ENCODE measurements around the gene KLHL22.
"Not testable (repeated sequence)": the region's sequence is repeated elsewhere in the genome, so short reads cannot be mapped to it uniquely, and the experiment has no call there.

Gene KLHL22

DNA sequence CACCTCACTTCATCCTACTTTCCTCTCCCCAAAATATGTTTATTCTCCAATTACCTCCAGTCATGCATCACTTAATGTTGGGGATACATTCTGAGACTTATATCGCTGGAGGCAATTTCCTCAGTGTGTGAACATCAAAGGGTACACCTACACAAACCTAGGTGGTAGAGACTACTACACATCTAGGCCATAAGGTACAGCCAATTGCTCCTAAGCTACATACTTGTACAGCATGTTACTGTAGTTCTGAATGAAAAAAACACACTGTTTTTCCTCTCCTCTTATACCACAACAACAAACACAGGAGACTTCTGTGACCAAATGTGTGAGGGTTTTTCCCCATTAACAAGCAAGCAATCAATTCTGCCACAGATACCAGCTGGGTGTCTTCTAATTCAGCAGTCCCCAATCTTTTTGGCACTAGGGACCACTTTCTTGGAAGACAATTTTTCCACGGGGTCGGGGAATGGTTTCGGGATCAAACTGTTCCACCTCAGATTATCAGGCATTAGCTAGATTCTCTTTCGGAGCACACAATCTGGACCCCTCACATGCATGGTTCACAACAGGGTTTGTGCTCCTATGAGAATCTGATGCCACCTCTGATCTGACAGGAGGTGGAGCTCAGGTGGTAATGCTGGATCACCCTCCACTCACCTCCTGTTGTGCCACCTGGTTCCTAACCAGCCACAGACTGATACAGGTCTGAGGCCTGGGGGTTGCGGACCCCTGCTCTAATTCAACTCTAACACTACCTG is 5.2 kb downstream of the KLHL22 start:
- H4K20me1 ChIP-seq = peaks cover 74% of the 10 kb centered on the region
- H3K9me3 ChIP-seq = no peaks in the 10 kb centered on the region
- H3K4me1 ChIP-seq = peaks cover 19% of the 10 kb centered on the region
- H3K27ac ChIP-seq = no peak overlapping the region
- no peak overlapping the region for H3K9ac ChIP-seq
- peaks cover 18% of the 10 kb centered on the region for H3K36me3 ChIP-seq
- H3K4me3 ChIP-seq = no peak overlapping the region
- TF ChIP-seq Cebpa-rat (IDR thresholded peaks at IDR 0.05) = no peak
- no peaks in the 10 kb centered on the region for H3K27me3 ChIP-seq
- no peak overlapping the region for H3K4me2 ChIP-seq

DNA sequence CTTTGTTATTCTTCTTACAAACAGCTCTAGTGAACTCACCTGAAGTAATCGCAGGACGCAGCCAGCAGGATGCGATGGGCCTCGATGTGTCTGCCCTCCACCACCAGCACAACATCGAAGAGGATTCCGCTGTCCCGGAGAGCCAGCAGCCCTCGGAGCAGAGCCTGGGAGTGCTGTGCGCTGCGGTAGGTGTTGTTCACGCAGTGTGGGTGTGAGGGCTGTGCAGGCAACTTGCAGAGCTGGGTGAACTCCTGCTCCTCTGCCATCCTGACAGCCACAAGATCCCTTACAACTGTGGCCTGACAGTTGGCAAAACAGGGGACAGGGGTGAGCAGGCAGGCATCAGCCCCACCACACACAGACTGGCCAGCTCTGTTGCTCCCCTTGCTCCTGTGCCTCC is 6.6 kb downstream of the KLHL22 start:
- Histone ChIP-seq H3K27me3 (no peaks in the 10 kb centered on the region), H3K4me3 (no peak overlapping the region), H3K36me3 (peaks cover 27% of the 10 kb centered on the region), H3K9ac (no peak overlapping the region), H4K20me1 (peaks cover 62% of the 10 kb centered on the region), H3K9me3 (no peaks in the 10 kb centered on the region), H3K27ac (no peak overlapping the region), H3K4me2 (no peak overlapping the region), H3K4me1 (peaks cover 7% of the 10 kb centered on the region)
- TF ChIP-seq Cebpa-rat (IDR thresholded peaks at IDR 0.05) = no peak

DNA sequence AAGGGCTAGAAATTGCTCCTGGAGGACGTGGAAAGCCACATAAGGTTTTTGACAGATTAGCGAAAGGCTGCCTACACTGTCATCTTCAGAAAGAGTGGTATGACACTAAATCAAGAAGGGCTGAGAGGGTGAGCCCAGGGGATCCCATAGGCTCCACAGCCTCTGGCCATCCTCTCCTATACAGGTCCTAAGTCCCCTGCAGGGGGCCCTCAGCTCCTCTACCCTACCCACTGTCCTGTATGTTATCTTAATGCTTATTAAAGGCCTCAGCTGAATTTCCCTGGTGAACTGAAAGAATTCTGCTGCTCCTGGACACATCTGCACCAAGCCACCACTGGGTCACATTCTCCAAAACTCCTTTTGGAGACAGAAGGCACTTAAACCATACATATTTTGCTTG is 7.9 kb downstream of the KLHL22 start:
- H3K4me3 ChIP-seq = no peak overlapping the region
- H4K20me1 ChIP-seq = peaks cover 50% of the 10 kb centered on the region
- no peaks in the 10 kb centered on the region for H3K4me1 ChIP-seq
- TF ChIP-seq Cebpa-rat (IDR thresholded peaks at IDR 0.05) = no peak
- H3K9ac ChIP-seq = no peak overlapping the region
- H3K27ac ChIP-seq = no peak overlapping the region
- H3K27me3 ChIP-seq = no peaks in the 10 kb centered on the region
- peaks cover 39% of the 10 kb centered on the region for H3K36me3 ChIP-seq
- no peaks in the 10 kb centered on the region for H3K9me3 ChIP-seq
- no peak overlapping the region for H3K4me2 ChIP-seq

DNA sequence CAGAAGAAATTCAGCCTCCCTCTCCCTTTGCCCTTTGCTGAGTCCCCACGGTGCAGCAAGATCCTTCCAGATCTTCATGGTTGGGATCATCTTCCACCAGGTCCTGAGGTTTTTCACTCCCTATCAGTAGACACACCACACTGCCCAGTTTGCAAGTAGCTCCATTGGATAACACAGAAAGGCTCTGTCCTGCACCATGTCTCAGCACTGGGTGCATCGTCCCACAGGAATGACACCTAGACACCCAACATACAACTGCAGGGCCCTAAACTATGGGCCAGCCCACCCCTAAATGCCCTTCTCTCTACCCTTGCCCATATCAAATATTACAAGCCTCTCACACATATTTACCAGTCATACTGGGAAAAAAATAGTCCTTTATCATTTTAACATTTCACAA is 9.4 kb downstream of the KLHL22 start:
- H3K36me3 ChIP-seq = peaks cover 51% of the 10 kb centered on the region
- H3K4me3 ChIP-seq = no peak overlapping the region
- H3K9ac ChIP-seq = no peak overlapping the region
- no peak for TF ChIP-seq Cebpa-rat (IDR thresholded peaks at IDR 0.05)
- H4K20me1 ChIP-seq = peaks cover 38% of the 10 kb centered on the region
- H3K27ac ChIP-seq = no peak overlapping the region
- no peaks in the 10 kb centered on the region for H3K9me3 ChIP-seq
- no peak overlapping the region for H3K4me2 ChIP-seq
- H3K27me3 ChIP-seq = no peaks in the 10 kb centered on the region
- H3K4me1 ChIP-seq = no peaks in the 10 kb centered on the region

DNA sequence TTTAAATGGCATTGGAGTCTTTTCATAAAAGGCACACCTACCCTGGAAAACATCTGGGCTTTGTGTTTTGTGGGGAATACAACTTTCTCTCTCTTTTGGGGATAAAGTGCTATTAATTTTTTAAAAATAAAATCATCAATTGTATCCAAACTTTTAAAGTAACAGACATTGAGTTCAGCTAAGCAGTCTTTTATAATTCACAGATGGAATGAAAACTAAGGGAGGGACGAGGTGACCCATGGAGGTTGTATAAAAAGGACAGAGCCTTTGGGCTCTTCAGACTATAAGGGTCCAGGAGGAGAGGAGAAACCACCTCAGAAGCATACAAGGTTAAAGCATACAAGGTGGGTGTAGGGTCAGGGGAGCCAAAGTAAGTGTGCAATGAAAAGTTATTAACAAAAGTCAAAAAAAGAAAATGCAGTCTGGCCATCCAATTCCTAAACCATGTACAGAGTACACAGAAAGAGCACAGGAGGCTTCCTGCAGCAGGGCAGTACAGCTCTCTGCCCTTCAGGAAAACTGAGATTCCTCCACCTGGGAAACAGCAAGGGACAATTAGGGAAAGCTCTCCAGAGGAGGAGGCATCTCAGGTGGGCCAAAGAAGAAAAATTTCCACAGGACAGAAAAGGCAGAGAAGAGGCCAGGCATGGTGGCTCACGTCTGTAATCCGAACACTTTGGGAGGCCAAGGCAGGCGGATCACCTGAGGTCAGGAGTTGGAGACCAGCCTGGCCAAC is 10.5 kb downstream of the KLHL22 start:
- H3K9ac ChIP-seq = no peak overlapping the region
- H3K27me3 ChIP-seq = no peaks in the 10 kb centered on the region
- H3K4me2 ChIP-seq = no peak overlapping the region
- no peak for TF ChIP-seq Cebpa-rat (IDR thresholded peaks at IDR 0.05)
- H4K20me1 ChIP-seq = peaks cover 27% of the 10 kb centered on the region
- H3K27ac ChIP-seq = no peak overlapping the region
- H3K9me3 ChIP-seq = no peaks in the 10 kb centered on the region; the same call in 1 of the 2 replicates
- peaks cover 51% of the 10 kb centered on the region for H3K36me3 ChIP-seq
- no peaks in the 10 kb centered on the region for H3K4me1 ChIP-seq
- H3K4me3 ChIP-seq = no peak overlapping the region

DNA sequence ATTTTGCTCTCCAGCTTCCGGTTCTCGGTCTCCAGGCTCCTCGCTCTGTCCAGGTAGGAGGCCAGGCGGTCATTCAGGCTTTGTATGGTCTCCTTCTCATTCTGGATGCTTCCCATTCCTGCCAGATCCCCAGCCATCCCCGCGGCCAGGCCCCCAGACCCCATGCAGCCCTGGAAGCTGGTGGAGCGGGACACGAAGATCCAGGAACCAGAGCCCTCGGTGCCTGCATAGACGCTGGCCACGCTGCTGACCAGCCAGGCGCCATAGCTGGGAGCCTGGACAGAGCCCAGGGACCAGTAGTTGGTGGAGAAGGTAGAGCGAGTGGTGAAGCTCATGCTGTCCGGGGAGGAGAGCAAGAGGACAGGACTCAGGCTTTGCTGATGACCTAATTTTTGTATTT is 11.8 kb downstream of the KLHL22 start:
- H3K4me2 ChIP-seq = no peak overlapping the region
- H3K4me1 ChIP-seq = no peaks in the 10 kb centered on the region
- H3K27me3 ChIP-seq = no peaks in the 10 kb centered on the region
- peaks cover 45% of the 10 kb centered on the region for H3K36me3 ChIP-seq
- peaks cover 13% of the 10 kb centered on the region for H4K20me1 ChIP-seq
- H3K9me3 ChIP-seq = no peaks in the 10 kb centered on the region; the same call in 1 of the 2 replicates
- TF ChIP-seq Cebpa-rat (IDR thresholded peaks at IDR 0.05) = no peak
- H3K9ac ChIP-seq = no peak overlapping the region
- H3K4me3 ChIP-seq = no peak overlapping the region
- no peak overlapping the region for H3K27ac ChIP-seq

DNA sequence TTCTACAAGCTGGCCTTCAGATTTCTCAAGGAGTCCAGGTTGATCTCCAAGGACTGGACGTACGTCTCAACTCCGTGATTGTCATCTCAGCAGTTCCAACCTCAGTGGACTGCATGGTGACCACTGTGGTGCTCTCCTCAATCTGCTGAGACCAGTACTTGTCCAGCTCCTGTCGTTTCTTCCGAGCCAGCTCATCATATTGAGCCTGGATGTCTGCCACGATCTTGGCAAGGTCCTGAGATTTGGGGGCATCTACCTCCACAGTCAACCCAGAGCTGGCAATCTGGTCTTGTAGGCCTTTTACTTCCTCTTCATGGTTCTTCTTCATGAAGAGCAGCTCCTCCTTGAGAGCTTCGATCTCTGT is 12.5 kb downstream of the KLHL22 start:
- H3K9ac ChIP-seq, H3K27me3 ChIP-seq, H3K4me2 ChIP-seq, H3K9me3 ChIP-seq, H4K20me1 ChIP-seq, H3K27ac ChIP-seq, H3K4me3 ChIP-seq, H3K4me1 ChIP-seq: not testable (repeated sequence)
- peaks cover 38% of the 10 kb centered on the region for H3K36me3 ChIP-seq

DNA sequence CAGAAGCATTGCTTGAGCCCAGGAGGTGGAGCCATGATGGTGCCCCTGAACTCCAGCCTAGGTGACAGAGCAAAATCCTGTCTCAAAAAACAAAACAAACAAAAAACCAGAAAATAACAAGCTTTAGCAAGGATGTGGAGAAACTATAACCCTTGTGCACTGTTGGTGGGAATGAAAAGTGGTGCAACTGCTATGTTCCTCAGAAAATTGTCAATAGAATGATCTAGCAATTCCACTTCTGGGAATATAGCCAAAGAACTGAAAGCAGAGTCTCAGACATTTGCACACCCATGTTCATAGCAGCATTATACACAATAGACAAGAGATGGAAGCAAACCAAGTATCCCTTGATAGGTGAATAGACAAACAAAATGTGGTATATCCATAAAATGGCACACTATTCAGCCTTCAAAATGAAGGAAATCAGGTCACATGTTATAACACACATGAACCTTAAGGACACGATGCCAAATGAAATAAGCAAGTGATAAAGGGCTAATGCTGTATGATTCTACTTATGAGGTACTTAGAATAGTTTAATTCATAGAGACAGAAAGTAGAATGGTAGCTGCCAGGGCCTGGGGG is 15.9 kb downstream of the KLHL22 start:
- Histone ChIP-seq H3K36me3 (peaks cover 32% of the 10 kb centered on the region), H3K4me1 (no peaks in the 10 kb centered on the region), H4K20me1 (no peaks in the 10 kb centered on the region), H3K9me3 (no peaks in the 10 kb centered on the region; the same call in 1 of the 2 replicates), H3K4me3 (no peak overlapping the region), H3K4me2 (no peak overlapping the region), H3K27me3 (no peaks in the 10 kb centered on the region), H3K9ac (no peak overlapping the region), H3K27ac (no peak overlapping the region)
- no peak for TF ChIP-seq Cebpa-rat (IDR thresholded peaks at IDR 0.05)

DNA sequence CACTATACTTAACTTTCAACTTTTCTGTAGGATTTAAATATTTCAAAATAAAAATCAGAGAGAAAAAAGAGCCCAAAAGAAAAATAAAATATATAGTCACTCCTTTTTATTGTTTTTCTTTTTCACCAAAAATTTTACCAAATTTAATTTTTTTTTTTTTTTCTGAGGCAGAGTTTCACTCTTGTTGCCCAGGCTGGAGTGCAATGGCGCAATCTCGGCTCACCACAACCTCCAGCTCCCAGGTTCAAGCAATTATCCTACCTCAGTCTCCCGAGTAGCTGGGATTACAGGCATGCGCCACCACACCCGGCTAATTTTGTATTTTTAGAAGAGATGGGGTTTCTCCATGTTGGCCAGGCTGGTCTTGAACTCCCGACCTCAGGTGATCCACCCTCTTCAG is 17.5 kb downstream of the KLHL22 start:
- not testable (repeated sequence) for H3K9me3 ChIP-seq, H3K27ac ChIP-seq, H4K20me1 ChIP-seq, H3K4me2 ChIP-seq, H3K4me1 ChIP-seq, H3K4me3 ChIP-seq, H3K27me3 ChIP-seq, H3K9ac ChIP-seq
- H3K36me3 ChIP-seq = peaks cover 15% of the 10 kb centered on the region

DNA sequence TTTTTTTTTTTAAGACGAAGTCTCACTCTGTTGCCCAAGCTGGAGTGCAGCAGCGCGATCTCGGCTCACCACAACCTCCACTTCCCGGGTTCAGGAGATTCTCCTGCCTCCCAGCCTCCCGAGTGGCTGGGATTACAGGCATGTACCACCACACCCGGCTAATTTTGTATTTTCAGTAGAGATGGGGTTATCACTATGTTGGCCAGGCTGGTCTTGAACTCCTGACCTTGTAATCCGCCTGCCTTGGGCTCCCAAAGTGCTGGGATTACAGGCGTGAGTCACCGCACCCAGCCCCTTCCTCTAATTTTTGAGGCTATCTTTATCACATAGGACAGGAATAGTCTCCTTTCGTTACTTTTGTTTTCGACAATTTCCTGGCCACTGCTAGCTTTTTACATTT is 20.0 kb downstream of the KLHL22 start:
- not testable (repeated sequence) for H3K4me3 ChIP-seq, H3K27ac ChIP-seq, H4K20me1 ChIP-seq, H3K9ac ChIP-seq, H3K4me2 ChIP-seq, H3K9me3 ChIP-seq, H3K4me1 ChIP-seq, H3K27me3 ChIP-seq
- peaks cover 16% of the 10 kb centered on the region for H3K36me3 ChIP-seq

All from BLaER1 (cell line).